D721Med (cell line): ENCODE data around the gene AKAIN1.
A peak's percentile ranks its signal among the peaks of the same experiment; 100 is the strongest.

Source experiments
- DNase-seq: peaks from one replicate; pipeline ENCODE4 v3.0.0; 2011; ENCODE audit warnings: low spot score; ENCODE audit not compliant: insufficient read length
- FAIRE-seq: peaks from 2 replicates; lab custom pipeline; 2011; peaks lifted over from hg19 to GRCh38; lab: Jason Lieb, UNC
- CTCF ChIP-seq: IDR thresholded peaks from 2 replicates; pipeline ENCODE4 v1.5.1; 2012; ENCODE audit warnings: mild to moderate bottlenecking, control low read depth; ENCODE audit not compliant: insufficient read depth; ENCODE audit errors: missing control alignments

Gene AKAIN1

GRCh38 chr18:5180254-5180653 lies 16.8 kb downstream of the AKAIN1 start:
- DNase-seq (no peak), FAIRE-seq (no peak)
- TF ChIP-seq CTCF, result no peak

DNA sequence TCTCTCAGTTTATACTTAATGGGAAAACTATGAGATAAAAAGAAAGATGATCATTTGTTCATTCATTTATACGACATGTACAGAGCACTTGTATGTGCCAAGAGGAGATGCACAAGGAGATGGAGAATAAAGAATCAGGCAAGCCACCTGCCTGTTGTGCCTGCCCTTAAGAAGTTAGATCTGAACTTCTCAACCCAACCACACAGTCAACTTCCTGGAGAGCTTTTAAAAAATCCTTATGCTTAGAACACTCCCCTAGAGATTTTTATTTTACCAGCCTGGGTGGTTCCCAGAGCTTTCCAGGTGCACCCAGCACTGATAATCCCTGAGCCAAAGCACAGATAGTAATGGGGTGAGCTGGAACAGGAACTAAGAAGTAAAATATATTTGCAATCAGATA lies 18.5 kb downstream of the AKAIN1 start:
- no peak for FAIRE-seq
- no peak for DNase-seq
- TF ChIP-seq CTCF, result no peak

DNA sequence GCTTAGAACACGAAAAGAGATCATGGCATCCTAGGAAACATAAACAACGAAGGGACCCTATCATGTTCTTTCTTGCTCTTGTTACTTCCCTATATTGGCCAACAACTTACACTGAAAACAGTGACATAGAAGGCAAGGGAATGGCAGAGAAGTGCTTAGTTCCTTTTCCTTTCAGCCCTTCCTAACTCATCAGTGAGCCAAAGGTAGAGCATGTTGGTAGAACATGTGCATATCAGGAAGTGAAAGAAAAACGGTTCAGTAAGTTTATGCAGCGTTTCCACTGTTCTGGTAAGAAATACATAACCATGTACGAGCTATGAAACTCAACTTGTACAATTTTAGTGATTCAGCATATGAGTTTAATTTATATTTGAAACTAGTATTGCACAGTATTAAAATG lies 21.7 kb downstream of the AKAIN1 start:
- FAIRE-seq (no peak), DNase-seq (no peak)
- no peak for TF ChIP-seq CTCF

- DNase-seq (no peak), FAIRE-seq (no peak)
- no peak for TF ChIP-seq CTCF
These were observed 23.4 kb downstream of the AKAIN1 start for GRCh38 chr18:5173646-5174045.

DNA sequence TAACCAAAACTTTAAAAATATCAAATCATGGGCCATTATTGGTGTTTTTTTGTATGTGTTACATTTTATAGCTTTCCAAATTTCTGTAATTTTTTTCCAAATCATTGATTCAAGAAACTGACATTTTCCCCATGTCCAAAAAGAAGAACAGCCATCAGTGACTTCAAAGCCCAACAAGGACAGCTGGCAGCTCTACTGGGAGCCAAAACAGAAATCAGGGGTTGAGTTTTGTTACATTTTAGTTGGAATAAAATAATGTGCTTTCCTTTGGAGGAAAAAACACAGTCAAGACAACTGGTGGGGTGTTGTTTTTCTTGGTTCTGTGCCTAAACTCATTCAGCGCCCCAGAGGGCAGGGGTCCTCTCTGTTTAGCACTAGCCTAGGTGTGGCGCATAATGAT lies 23.8 kb downstream of the AKAIN1 start:
- FAIRE-seq (no peak), DNase-seq (no peak)
- no peak for TF ChIP-seq CTCF

DNA sequence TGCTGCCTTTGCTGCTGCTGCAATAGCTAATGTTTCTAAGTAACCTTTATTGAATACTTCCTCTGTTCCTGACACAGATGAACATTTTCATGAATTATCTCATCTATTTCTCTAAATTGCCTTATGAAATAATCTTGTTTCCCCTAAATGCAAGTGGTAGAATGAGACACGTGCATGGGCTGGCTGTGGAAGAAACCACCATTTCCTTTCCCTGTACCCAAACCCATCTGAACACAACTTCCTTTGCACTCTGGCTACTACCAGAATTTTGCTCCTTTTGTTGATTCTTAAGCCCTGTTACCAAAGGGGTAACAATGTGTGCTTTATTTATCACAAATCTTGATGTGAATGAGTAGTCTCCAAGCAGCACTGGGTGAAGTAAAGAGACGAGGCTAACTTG lies 29.2 kb downstream of the AKAIN1 start:
- TF ChIP-seq CTCF, result no peak
- FAIRE-seq (no peak), DNase-seq (no peak)

GRCh38 chr18:5166606-5167280 lies 30.3 kb downstream of the AKAIN1 start:
- FAIRE-seq (peak; percentile 38), DNase-seq (no peak)
- TF ChIP-seq CTCF, result no peak
